Renal cortex interstitium (tissue), 15 donors: ENCODE data around the gene BFAR. TPM values are rescaled to one million over a fixed set of nuclear protein-coding genes. Genes with fewer than 3 reads are reported as not detected.
A peak's percentile ranks its signal among the peaks of the same experiment; 100 is the strongest.

Experiments
- DNase-seq, 11 donors: peaks; one replicate each; pipeline ENCODE4 v3.0.0-alpha.2; 2013; ENCODE audit warnings: low read depth in 9 of 11, low spot score in 4 of 11; ENCODE audit errors: extremely low read depth in 1 of 11
- long read RNA-seq, 16 experiments: transcript quantifications; one replicate each; lab custom pipeline, GENCODE V29; 2026
- polyA plus RNA-seq, 3 donors: library from polyadenylated mRNA; unstranded; fragments of 120-200 nt; gene quantifications; one replicate each; pipeline ENCODE4 v1.2.1, GENCODE V29; 2013; ENCODE audit not compliant: insufficient read length in 3 of 3

Gene BFAR, protein sequence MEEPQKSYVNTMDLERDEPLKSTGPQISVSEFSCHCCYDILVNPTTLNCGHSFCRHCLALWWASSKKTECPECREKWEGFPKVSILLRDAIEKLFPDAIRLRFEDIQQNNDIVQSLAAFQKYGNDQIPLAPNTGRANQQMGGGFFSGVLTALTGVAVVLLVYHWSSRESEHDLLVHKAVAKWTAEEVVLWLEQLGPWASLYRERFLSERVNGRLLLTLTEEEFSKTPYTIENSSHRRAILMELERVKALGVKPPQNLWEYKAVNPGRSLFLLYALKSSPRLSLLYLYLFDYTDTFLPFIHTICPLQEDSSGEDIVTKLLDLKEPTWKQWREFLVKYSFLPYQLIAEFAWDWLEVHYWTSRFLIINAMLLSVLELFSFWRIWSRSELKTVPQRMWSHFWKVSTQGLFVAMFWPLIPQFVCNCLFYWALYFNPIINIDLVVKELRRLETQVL
- polyA plus RNA-seq: 10 to 100 TPM; 63.0 to 80.4 (median 64.2) TPM
- long read RNA-seq, donor 1, transcript BFAR-201 (8 exons, 3,039 nt): major isoform, 9 of 16 reads
- long read RNA-seq, donor 1, partial matches to known transcripts: 0 of 16 reads
- long read RNA-seq, donor 1, other reads (novel, unspliced or antisense): 0 of 16 reads
- long read RNA-seq, donor 2, partial matches to known transcripts: 11 of 20 reads
- long read RNA-seq, donor 2, other reads (novel, unspliced or antisense): 0 of 20 reads
- long read RNA-seq, donor 3, transcript BFAR-201 (8 exons, 3,039 nt): major isoform, 13 of 34 reads
- long read RNA-seq, donor 3, transcript BFAR-203 (4 exons, 1,414 nt): minor isoform, 7 of 34 reads
- long read RNA-seq, donor 3, partial matches to known transcripts: 13 of 34 reads
- long read RNA-seq, donor 3, other reads (novel, unspliced or antisense): 0 of 34 reads
- long read RNA-seq, donor 4, transcript BFAR-201 (8 exons, 3,039 nt): major isoform, 5 of 34 reads
- long read RNA-seq, donor 4, partial matches to known transcripts: 26 of 34 reads
- long read RNA-seq, donor 4, other reads (novel, unspliced or antisense): 0 of 34 reads
- long read RNA-seq, donor 5: 0 reads
- long read RNA-seq, donor 6, transcript BFAR-201 (8 exons, 3,039 nt): major isoform, 7 of 11 reads
- long read RNA-seq, donor 6, partial matches to known transcripts: 0 of 11 reads
- long read RNA-seq, donor 6, other reads (novel, unspliced or antisense): 0 of 11 reads
- long read RNA-seq, donor 7, transcript BFAR-201 (8 exons, 3,039 nt): minor isoform, 6 of 31 reads
- long read RNA-seq, donor 7, transcript BFAR-203 (4 exons, 1,414 nt): major isoform, 9 of 31 reads
- long read RNA-seq, donor 7, partial matches to known transcripts: 15 of 31 reads
- long read RNA-seq, donor 7, other reads (novel, unspliced or antisense): 0 of 31 reads
- long read RNA-seq, donor 8: 0 reads
- long read RNA-seq, donor 9, transcript BFAR-201 (8 exons, 3,039 nt): major isoform, 8 of 38 reads
- long read RNA-seq, donor 9, partial matches to known transcripts: 26 of 38 reads
- long read RNA-seq, donor 9, other reads (novel, unspliced or antisense): 0 of 38 reads
- long read RNA-seq, donor 10, transcript BFAR-203 (4 exons, 1,414 nt): minor isoform, 6 of 22 reads
- long read RNA-seq, donor 10, transcript BFAR-201 (8 exons, 3,039 nt): major isoform, 8 of 22 reads
- long read RNA-seq, donor 10, partial matches to known transcripts: 7 of 22 reads
- long read RNA-seq, donor 10, other reads (novel, unspliced or antisense): 0 of 22 reads
- long read RNA-seq, donor 11, partial matches to known transcripts: 7 of 16 reads
- long read RNA-seq, donor 11, other reads (novel, unspliced or antisense): 0 of 16 reads
- long read RNA-seq, donor 12, partial matches to known transcripts: 0 of 5 reads
- long read RNA-seq, donor 12, other reads (novel, unspliced or antisense): 0 of 5 reads
- long read RNA-seq, donor 13: 0 reads
- long read RNA-seq, donor 14, transcript BFAR-203 (4 exons, 1,414 nt): minor isoform, 6 of 29 reads
- long read RNA-seq, donor 14, transcript BFAR-201 (8 exons, 3,039 nt): major isoform, 13 of 29 reads
- long read RNA-seq, donor 14, partial matches to known transcripts: 10 of 29 reads
- long read RNA-seq, donor 14, other reads (novel, unspliced or antisense): 0 of 29 reads
- long read RNA-seq, donor 15, partial matches to known transcripts: 5 of 10 reads
- long read RNA-seq, donor 15, other reads (novel, unspliced or antisense): 0 of 10 reads
- long read RNA-seq, donor 16, transcript BFAR-201 (8 exons, 3,039 nt): major isoform, 28 of 105 reads
- long read RNA-seq, donor 16, transcript BFAR-203 (4 exons, 1,414 nt): minor isoform, 10 of 105 reads
- long read RNA-seq, donor 16, partial matches to known transcripts: 66 of 105 reads
- long read RNA-seq, donor 16, other reads (novel, unspliced or antisense): 0 of 105 reads

DNA sequence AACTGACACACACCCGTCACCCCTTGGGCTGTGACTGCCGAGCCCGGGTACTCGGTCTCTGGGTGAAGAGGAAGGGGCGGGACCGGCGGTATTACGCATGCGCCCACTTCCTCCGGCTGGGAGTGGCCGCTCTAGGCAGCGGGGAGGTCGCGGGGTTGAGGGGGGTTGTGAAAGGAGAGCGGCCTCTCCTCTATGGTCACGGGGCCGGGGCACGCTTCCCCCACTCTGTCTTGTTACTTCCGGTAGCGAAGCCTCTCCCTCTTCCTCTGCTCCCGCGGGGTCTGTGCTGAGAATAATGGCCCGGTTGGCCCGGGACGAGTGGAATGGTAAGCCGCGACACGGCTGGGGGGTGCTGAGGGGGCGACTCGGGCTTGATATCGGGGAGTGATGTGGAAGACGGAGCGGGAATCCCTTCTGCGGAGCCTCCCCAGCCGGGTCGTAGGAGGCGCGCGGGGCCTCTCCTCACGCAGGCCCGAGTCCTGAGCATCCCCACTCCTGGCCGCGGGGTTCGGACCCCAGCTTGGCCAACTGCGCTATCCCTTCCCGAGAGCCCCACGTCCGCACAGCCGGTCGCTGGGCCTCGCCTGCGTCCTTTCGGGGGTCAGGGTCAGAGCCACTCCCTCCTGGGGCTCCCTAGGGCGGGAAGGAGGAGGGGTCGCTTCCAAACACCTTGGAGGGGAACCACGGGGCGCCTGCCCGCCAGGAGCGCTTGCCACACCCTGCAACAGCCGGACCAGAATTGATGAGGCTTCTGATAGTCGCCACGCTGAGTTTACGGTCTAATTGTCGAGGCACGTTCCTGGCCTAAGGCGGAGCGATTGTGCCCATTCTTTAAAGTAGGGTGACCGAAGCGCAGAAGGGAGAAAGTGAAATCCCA, at the start of gene BFAR:
BFAR (plus strand) TSS at position 259 of the 877 bp plus-strand sequence. CDS start 11,396 bp downstream, outside the sequence.
- DNase-seq: peak; percentile 87 to 97 (median 95)

DNA sequence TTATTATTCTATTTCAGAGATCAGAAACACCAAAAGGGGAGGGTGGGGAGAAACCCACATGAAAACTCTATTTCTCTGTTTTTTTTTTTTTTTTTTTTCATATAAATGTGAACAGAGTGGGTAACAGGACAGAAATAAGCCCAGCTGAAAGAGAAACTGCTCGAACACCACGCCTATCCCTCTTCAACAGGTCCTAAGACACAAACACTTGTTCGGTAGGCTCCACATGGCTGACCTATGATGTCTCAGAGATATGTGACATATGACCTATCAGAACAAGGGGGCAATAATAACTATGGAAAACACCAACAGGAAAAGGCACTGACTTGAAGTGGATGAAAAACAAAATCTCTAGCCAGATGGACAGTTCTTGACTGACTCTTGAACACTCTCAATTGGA, 47.5 kb upstream of the BFAR start:
- DNase-seq: no peak

DNA sequence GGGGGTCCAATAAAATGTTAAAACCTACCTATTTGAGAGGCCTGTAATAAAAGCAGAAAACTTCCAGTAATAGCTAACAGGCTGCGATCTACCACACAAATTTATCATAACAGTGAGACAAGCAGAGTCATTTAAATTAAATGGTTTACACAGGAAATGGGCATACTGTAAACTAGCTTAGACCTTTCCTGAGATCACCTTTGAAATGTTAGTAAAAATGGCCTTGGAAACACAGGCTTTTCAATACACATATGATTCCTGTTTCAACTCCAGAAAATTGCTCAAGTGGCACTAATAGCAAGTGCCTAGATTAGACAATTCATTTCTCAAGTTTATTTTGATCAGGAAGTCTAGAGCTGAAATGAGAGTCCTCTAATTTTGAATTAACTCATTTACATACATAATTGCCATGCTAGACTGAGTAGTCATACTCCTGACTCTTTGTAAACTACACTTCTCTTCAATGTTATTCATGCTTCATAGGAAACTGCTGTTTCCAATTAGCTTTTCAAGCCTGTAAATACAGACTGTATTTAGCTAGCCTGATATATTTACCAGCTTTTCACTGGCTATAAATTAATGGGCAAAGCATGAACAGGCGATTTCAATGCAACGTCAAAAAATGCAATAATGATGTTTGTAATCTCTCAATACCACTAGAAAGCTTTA, 46.0 kb upstream of the BFAR start:
- DNase-seq: no peak

DNA sequence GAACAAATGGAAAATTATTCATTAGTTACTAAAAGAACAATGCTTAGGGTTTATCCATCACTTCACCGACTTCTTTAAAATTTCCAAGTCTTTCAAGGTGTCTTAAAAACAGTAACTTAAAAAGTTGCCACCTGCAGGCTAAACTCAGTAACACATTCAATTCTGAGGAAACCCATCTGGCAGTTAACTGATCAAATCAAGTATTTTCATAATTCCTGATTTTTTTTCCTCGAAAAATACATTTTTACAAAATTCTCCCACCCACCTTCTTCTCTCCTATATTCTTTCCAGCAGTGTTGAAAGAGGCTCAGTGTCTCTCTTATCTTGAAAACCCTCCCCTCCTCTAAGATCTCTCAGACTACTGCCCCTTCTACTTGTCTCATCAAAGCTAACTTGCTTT, 32.6 kb upstream of the BFAR start:
- DNase-seq: peak in 2 of 11 donors; percentile 9 to 12

DNA sequence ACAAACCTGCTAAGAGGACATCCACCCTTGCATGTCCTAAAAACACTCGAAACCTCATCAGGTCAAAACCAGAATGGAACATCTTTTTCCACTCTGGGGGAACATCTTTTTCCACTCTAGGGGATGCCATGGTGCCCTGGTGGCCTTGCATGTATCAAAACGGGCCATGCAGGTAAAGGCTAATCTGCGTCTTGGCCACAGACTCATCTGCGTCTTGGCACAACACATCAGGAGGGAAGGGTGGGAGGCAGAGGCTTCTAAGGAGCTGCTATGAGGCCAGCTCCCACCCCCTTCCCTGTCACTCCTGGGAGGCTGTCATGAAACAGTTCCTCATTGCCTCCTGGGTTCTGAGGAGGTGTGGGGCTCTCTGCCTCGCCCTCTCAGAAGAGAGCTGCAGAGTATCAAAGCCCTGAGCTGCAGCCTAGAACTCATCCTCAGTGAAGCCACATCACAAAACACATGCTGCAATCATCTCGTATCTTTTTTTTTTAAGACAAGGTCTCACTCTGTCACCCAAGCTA, 30.2 kb upstream of the BFAR start:
- no peak for DNase-seq

DNA sequence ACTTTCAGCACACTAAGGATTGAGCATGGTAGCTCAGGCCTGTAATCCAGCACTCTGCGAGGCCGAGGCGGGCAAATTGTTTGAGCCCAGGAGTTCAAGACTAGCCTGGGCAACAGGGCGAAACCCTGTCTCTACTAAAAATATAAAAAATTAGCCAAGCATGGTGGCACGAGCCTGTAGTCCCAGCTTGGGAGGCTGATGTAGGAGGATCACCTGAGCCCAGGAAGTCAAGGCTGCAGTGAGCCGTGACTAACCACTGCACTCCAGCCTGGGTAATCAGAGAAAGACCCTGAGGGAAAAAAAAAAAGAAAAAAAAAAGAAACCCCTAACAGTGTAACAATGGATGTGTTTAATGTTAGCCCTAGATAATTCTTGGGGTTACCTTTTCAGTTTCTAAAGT, 26.6 kb upstream of the BFAR start:
- no peak for DNase-seq

DNA sequence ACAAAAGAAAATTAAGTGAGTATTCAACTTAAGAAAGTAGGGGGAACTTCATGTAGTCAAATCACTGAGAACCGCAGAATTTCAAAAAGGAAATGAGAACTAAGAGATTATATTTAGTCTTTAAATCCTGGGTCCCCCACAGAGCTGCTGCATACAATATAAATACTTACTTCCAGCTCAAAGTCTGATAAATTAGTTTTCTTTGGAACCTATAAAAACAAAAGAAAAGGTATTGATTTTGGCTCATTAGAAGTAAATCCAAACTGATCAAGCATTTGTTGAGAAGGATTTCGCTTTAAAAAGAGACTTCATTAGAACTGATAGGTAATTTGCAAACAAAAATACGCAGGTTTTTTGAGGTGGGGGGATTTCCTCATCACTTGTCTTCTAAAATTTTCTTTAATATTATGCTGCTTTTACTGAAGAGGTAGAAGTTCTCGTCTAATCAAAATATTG, 24.6 kb upstream of the BFAR start:
- no peak for DNase-seq

DNA sequence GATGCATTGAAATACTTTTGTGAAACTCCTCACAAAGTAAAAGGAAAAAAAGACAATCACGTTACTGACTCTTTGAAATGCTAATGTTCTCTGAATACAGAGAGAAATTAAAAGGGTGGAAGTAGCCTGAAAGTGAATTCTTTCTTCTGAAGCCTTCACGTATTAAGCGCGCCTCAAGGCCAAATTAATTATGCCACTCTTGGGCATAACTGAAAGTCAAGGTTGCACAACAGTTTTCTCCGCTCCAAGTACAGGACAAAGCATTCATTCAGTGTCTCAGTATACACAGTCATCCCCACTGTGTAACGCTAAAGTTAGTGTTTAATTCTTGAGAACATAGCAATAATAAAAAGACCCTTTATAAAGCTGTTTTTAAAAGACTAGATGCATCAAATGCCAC, 24.1 kb upstream of the BFAR start:
- DNase-seq: no peak

DNA sequence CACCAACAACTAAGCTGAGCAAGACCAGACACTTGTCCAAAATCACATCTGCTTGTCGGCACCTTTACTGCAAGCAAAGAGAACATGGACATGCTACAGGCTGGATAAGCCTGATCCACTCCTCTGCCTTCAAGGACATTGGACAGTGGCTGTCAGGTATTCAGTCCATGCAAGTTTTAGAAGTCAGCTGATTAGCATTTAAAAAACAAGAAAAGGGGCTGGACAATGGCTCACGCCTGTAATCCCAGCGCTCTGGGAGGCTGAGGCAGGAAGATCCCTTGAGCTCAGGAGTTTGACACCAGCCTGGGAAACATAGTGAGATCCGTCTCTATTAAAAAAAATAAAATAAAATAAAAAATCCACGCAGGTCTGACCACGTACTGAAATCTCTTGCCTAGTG, 23.0 kb upstream of the BFAR start:
- no peak for DNase-seq

DNA sequence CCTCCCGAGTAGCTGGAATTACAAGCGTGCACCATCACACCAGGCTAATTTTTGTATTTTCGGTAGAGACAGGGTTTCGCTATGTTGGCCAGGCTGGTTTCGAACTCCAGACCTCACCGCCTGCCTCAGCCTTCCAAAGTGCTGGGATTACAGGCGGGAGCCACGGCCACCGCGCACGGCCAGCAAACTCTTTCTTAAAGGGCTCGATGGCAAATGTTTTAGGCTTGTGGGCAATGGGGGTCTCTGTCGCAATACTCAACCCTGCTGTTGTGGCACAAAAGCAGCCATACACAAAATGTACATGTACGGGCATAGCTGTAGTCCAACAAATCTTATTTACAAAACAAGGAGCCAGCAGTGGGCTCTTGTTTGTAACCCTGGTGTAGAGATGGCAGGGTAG, 21.1 kb upstream of the BFAR start:
- DNase-seq: no peak

DNA sequence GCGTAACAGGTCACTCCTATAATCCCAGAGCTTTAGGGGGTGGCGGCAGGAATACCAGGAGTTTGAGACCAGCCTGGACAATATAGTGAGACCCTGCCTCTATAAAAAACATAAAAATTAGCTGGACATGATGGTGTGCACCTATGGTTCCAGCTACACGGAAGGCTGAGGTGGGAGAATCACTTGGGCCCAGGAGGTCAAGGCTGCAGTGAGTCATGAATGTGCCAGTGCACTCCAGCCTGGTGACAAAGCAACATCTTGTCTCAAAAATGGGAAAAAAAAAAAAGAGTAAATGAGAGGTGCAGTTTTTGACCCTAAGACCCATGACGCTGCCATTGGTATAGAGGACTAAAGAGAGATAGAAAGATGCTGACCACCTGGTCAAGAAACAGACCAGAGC, 18.8 kb upstream of the BFAR start:
- no peak for DNase-seq

DNA sequence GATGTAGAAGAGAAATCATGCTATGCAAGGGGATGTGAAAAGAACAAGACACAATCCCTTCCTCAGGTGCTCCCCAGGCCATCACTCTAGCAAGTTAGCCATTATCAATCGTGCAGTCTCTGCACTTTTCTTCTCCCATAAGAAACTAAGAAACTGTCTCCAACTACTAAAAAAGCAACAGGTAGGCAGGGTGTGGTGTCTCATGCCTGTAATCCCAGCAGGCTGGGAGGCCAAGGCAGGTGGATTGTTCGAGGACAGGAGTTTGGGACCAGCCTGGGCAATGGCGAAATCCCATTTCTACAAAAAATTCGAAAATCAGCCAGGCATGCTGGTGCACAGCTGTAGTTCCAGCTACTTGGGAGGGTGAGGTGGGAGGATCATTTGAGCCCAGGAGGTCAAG, 16.5 kb upstream of the BFAR start:
- no peak for DNase-seq

DNA sequence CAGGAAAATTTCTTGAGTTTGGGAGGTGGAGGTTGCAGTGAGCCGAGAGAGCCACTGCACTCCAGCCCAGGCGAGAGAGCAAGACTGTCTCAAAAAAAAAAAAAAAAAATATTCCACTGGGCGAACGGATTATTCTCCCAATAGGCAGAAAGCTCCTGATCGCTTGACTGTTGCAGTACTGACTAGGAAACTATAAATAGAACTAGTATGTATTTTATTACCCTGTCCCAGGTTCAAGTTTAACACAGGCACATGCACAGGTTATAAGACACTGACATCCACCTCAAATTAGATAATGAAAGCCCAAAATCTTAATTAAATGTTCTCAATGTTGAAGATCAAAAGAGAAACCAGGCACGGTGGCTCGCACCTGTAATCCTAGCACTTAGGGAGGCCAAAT, 14.2 kb upstream of the BFAR start:
- no peak for DNase-seq

DNA sequence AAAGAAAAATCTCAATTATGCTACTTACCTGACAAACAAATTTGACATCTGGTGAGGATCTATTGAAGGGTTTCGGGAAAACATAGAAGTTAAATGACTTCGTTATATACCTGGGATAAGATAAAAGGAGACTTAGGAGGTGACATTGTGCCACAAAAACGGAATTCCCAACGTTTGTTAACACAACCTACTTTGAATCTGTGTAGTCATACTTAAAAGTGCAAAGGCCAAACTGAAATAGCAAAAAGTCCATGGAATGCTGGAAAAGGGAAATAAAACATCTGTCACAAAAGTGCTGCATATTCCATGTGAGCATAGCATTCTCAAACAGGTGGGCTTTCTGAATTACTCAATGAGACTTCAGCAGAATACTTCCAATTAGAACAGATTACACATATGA, 5.7 kb upstream of the BFAR start:
- no peak for DNase-seq

DNA sequence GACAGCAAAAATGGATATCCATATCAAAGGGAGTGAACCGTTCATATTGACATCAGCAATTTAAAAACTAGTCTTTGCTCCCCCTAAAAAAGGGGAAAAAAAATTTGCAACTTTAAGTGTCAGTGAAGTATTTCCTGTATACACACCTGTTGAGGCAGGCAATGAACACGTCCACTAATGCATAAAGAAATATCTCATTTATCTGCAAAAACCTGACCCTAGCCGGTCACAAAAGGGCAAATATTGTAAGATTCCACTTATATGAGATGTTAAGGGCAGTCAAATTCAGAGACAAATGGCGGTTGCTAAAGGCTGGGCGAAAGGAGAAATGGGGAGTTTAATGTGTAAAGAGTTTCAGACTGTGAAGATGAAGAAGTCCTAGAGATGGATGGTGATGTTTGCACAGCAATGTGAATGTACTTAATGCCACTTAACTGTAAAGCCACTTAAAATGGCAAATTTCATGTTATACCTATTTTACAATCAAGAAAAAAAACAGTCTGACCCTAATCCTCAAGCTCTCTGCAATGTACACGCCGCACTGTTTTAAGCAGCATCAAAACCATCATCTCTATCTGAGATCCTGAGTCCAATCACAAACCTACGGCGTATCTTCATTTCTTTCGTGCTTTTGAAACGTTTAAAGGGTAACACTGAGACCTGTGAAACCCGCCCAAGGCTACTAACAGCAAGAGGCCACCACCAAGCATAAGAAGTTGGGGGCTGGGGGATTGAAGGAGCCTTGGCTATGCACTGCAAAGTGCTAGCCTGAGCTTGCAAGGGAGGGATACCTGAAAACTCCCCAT, 3.7 kb upstream of the BFAR start:
- DNase-seq: no peak
